Measurements from ENCODE around the gene SACS.

SACS gene

GRCh38 chr13:23323946-23324709, 109.4 kb downstream of the SACS start:
- Histone ChIP-seq H3K9ac (ENCODE audit: low read depth, low read length, poor library complexity) (no peak overlapping the region), H2BK5ac (ENCODE audit: low read length) (no peak overlapping the region), H3K27ac (replicated peaks; ENCODE audit: low read length) (no peak overlapping the region), H3K4me2 (ENCODE audit: insufficient read depth, low read length, poor library complexity, severe bottlenecking) (no peak overlapping the region), H3K18ac (ENCODE audit: low read length) (peak overlapping the region; percentile 5), H3K79me1 (ENCODE audit: low read depth, low read length) (no peaks in the 10 kb centered on the region), H3K4ac (ENCODE audit: low read length) (no peak overlapping the region), H3K9me3 (replicated peaks in 1 of 2; ENCODE audit: control insufficient read depth in 2 of 2, insufficient read depth in 1 of 2, low read depth in 1 of 2, low read length in 2 of 2) (no peaks in the 10 kb centered on the region), H2AFZ (ENCODE audit: low read length) (peak overlapping the region; percentile 37), H3K23ac (ENCODE audit: low read depth, low read length, poor library complexity) (no peak overlapping the region), H3K36me3 (replicated peaks in 1 of 2; ENCODE audit: control insufficient read depth in 2 of 2, insufficient read depth in 2 of 2, low read length in 2 of 2) (peaks cover 0 to under 1% of the 10 kb centered on the region in 2 donors), H3K14ac (ENCODE audit: low read length) (no peak overlapping the region), H3K4me3 (ENCODE audit: low read length in 2 of 2) (peak overlapping the region in 1 of 2 donors; percentile 8), H3K27me3 (ENCODE audit: control insufficient read depth in 3 of 3, insufficient read depth in 3 of 3, low read depth in 1 of 3, low read length in 3 of 3) (no peaks in the 10 kb centered on the region), H2BK120ac (ENCODE audit: low read depth, low read length) (no peak overlapping the region), H2BK12ac (ENCODE audit: low read length) (no peak overlapping the region), H2BK15ac (ENCODE audit: low read length) (no peak overlapping the region), H4K91ac (ENCODE audit: low read depth, low read length, poor library complexity) (no peak overlapping the region), H2AK5ac (ENCODE audit: low read depth, low read length) (no peak overlapping the region), H3K4me1 (ENCODE audit: control insufficient read depth in 2 of 2, insufficient read depth in 1 of 2, low read depth in 1 of 2, low read length in 2 of 2) (peaks cover 6 to 8% of the 10 kb centered on the region in 2 donors), H4K8ac (ENCODE audit: low read depth, low read length) (no peak overlapping the region)
- no peak for DNase-seq (ENCODE audit: low spot score)
- no CpG with 5 or more reads among the region's 17 CpGs for WGBS, 2 donors (ENCODE audit: extremely low coverage in 2 of 2, insufficient read length in 2 of 2, insufficient replicate concordance in 1 of 2)

DNA sequence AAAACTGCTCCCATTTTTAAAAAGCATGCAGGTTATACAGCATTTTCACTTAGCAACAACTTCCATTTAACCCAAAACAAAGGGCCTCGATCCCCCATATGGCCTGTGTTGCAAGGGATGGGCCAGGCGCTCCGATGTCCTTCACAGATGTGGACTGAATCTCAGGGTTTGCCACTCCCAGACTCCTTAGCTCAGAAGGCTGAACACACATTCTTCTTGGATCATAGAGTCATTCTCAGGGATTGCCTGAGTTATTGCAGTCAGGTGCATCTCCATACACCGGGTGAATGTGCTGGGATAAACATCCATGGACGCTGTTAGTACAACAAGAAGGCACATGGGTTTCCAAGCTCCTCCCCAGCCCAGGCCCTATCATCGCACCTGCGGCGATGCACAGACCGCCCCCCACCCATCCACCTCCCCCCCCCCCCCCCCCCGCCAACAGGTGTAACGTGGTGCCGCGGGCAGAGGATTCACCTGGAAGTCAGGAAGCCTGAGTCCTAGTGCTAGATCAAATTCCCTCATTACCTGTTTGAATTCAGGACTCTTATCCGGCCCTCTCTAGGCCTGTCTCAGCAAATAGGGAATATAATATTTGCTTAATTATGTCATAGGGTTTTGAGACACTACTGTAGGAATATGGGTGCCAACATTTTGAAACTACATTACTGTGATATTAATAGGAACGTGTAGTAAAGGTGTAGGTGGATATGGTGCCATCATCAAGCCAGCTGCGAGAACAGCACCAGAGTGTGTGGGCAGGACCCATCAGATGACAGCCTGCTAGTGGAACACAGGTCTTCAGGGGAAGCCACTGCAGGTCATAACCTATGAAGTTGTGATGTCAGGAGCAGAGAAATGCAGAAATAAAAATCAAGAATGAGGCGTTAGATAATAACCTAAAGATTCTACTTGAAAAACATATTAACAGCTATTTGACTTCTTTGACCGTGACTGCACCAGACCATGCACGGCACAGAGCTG, 110.9 kb downstream of the SACS start:
- DNase-seq (ENCODE audit: low spot score): no peak
- Histone ChIP-seq H3K23ac (ENCODE audit: low read depth, low read length, poor library complexity) (peak overlapping the region; percentile 51), H3K4me1 (ENCODE audit: control insufficient read depth in 2 of 2, insufficient read depth in 1 of 2, low read depth in 1 of 2, low read length in 2 of 2) (peaks cover 6 to 8% of the 10 kb centered on the region in 2 donors), H3K4me3 (ENCODE audit: low read length in 2 of 2) (no peak overlapping the region), H2BK12ac (ENCODE audit: low read length) (no peak overlapping the region), H3K9ac (ENCODE audit: low read depth, low read length, poor library complexity) (no peak overlapping the region), H3K27me3 (ENCODE audit: control insufficient read depth in 3 of 3, insufficient read depth in 3 of 3, low read depth in 1 of 3, low read length in 3 of 3) (no peaks in the 10 kb centered on the region), H2BK5ac (ENCODE audit: low read length) (no peak overlapping the region), H3K14ac (ENCODE audit: low read length) (no peak overlapping the region), H3K9me3 (replicated peaks in 1 of 2; ENCODE audit: control insufficient read depth in 2 of 2, insufficient read depth in 1 of 2, low read depth in 1 of 2, low read length in 2 of 2) (no peaks in the 10 kb centered on the region), H3K27ac (replicated peaks; ENCODE audit: low read length) (no peak overlapping the region), H3K18ac (ENCODE audit: low read length) (no peak overlapping the region), H2BK15ac (ENCODE audit: low read length) (no peak overlapping the region), H4K8ac (ENCODE audit: low read depth, low read length) (no peak overlapping the region), H3K4me2 (ENCODE audit: insufficient read depth, low read length, poor library complexity, severe bottlenecking) (no peak overlapping the region), H3K79me1 (ENCODE audit: low read depth, low read length) (no peaks in the 10 kb centered on the region), H3K36me3 (replicated peaks in 1 of 2; ENCODE audit: control insufficient read depth in 2 of 2, insufficient read depth in 2 of 2, low read length in 2 of 2) (no peaks in the 10 kb centered on the region), H2AFZ (ENCODE audit: low read length) (no peak overlapping the region), H3K4ac (ENCODE audit: low read length) (no peak overlapping the region), H4K91ac (ENCODE audit: low read depth, low read length, poor library complexity) (no peak overlapping the region), H2AK5ac (ENCODE audit: low read depth, low read length) (no peak overlapping the region), H2BK120ac (ENCODE audit: low read depth, low read length) (no peak overlapping the region)
- no CpG with 5 or more reads among the region's 19 CpGs for WGBS, 2 donors (ENCODE audit: extremely low coverage in 2 of 2, insufficient read length in 2 of 2, insufficient replicate concordance in 1 of 2)

DNA sequence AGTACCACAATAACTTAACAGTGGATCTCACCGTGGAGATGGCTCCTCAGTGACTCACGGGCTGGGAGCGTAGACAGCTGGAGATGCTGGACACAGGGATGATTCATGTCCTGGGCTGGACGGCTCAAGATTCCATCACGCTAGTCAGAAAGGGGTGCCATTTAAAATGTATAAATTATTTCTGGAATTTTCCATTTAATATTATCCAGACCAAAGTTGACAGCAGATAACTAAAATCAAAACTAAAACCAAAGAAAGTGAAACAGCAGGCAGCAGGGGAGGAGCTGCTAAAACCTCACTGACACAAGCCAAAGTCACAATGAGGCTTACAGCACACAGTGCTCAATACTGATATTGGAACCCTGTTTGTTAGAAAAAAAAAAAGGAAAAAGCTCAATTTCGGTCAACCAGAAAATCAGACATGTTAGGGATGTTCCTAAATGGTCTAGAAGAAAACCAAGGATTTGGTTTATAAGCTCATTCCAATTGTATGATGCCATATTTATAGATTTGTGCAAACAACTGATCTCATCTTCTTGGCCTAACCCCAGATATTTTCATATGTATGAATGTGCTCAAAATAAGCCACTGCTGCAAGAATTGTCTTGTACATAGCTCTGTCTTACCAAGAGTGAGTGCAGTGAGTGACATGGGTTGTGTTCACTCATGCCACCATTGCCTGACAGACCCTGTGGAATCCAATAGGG, 111.8 kb downstream of the SACS start:
- no peak overlapping the region for H4K8ac ChIP-seq (ENCODE audit: low read depth, low read length)
- peaks cover 6 to 8% of the 10 kb centered on the region in 2 donors for H3K4me1 ChIP-seq (ENCODE audit: control insufficient read depth in 2 of 2, insufficient read depth in 1 of 2, low read depth in 1 of 2, low read length in 2 of 2)
- H3K79me1 ChIP-seq (ENCODE audit: low read depth, low read length): no peaks in the 10 kb centered on the region
- H3K4me2 ChIP-seq (ENCODE audit: insufficient read depth, low read length, poor library complexity, severe bottlenecking): no peak overlapping the region
- no peak overlapping the region for H2AFZ ChIP-seq (ENCODE audit: low read length)
- H2BK5ac ChIP-seq (ENCODE audit: low read length): no peak overlapping the region
- no peak overlapping the region for H2BK12ac ChIP-seq (ENCODE audit: low read length)
- no peaks in the 10 kb centered on the region for H3K36me3 ChIP-seq (replicated peaks in 1 of 2; ENCODE audit: control insufficient read depth in 2 of 2, insufficient read depth in 2 of 2, low read length in 2 of 2)
- no peak overlapping the region for H2BK120ac ChIP-seq (ENCODE audit: low read depth, low read length)
- no peaks in the 10 kb centered on the region for H3K27me3 ChIP-seq (ENCODE audit: control insufficient read depth in 3 of 3, insufficient read depth in 3 of 3, low read depth in 1 of 3, low read length in 3 of 3)
- H3K9ac ChIP-seq (ENCODE audit: low read depth, low read length, poor library complexity): no peak overlapping the region
- no peak overlapping the region for H3K14ac ChIP-seq (ENCODE audit: low read length)
- no CpG with 5 or more reads among the region's 6 CpGs for WGBS, 2 donors (ENCODE audit: extremely low coverage in 2 of 2, insufficient read length in 2 of 2, insufficient replicate concordance in 1 of 2)
- no peaks in the 10 kb centered on the region for H3K9me3 ChIP-seq (replicated peaks in 1 of 2; ENCODE audit: control insufficient read depth in 2 of 2, insufficient read depth in 1 of 2, low read depth in 1 of 2, low read length in 2 of 2)
- no peak overlapping the region for H4K91ac ChIP-seq (ENCODE audit: low read depth, low read length, poor library complexity)
- H3K23ac ChIP-seq (ENCODE audit: low read depth, low read length, poor library complexity): no peak overlapping the region
- H3K4me3 ChIP-seq (ENCODE audit: low read length in 2 of 2): no peak overlapping the region
- H3K4ac ChIP-seq (ENCODE audit: low read length): no peak overlapping the region
- no peak overlapping the region for H2BK15ac ChIP-seq (ENCODE audit: low read length)
- H3K27ac ChIP-seq (replicated peaks; ENCODE audit: low read length): no peak overlapping the region
- DNase-seq (ENCODE audit: low spot score): no peak
- H3K18ac ChIP-seq (ENCODE audit: low read length): no peak overlapping the region
- no peak overlapping the region for H2AK5ac ChIP-seq (ENCODE audit: low read depth, low read length)

Data from neuronal stem cell (in vitro differentiated cells).